Colonic mucosa (tissue), 4 donors: ENCODE measurements around the gene SH3GL3. TPM values are rescaled to one million over a fixed set of nuclear protein-coding genes. Genes with fewer than 3 reads are reported as not detected.

ENCODE experiments used
- DNase-seq: peaks from one replicate; pipeline ENCODE4 v3.0.0-alpha.2; 2020
- H3K27ac ChIP-seq: fragments of 200-600 bp; one replicate; pipeline ENCODE4 v1.8.0; 2021
- H3K27me3 ChIP-seq: fragments of 200-600 bp; one replicate; pipeline ENCODE4 v1.8.0; 2021
- H3K36me3 ChIP-seq: fragments of 200-600 bp; one replicate; pipeline ENCODE4 v1.8.0; 2021
- H3K4me1 ChIP-seq: fragments of 200-600 bp; one replicate; pipeline ENCODE4 v1.8.0; 2021; ENCODE audit warnings: mild to moderate bottlenecking
- H3K4me3 ChIP-seq: fragments of 200-600 bp; one replicate; pipeline ENCODE4 v1.8.0; 2021
- H3K9ac ChIP-seq, 2 donors: one replicate each; pipeline ENCODE4 v1.7.0; 2013; ENCODE audit warnings: control low read depth in 2 of 2, low read depth in 2 of 2, low read length in 2 of 2
- H3K9me3 ChIP-seq: fragments of 200-600 bp; one replicate; pipeline ENCODE4 v1.8.0; 2021
- CTCF ChIP-seq: fragments of 200-600 bp; IDR thresholded peaks from one replicate; pipeline ENCODE4 v1.8.0; 2022; ENCODE audit warnings: antibody characterized with exemption, mild to moderate bottlenecking
- intact Hi-C: fragments of 100-400 bp; cut with DNase I; formaldehyde crosslinking; loops from one replicate; pipeline ENCODE4 v1.14.1; 2022
- total RNA-seq, 2 donors: library from RNA; stranded (reverse); fragmentation: NEBNext Ultra II Directional in 1 of 2; extraction: Animal tissue kit (Norgen Biotek cat#: 25700) in 1 of 2; gene quantifications; one replicate each; pipeline ENCODE4 v1.2.1, GENCODE V29; 2021
- donor health status: healthy.
- donor health status: DM: no; HTN: no; CAD: no.
- donor health status: DM: no; HTN: no; CAD: no.

The SH3GL3 gene
- total RNA-seq, 2 donors from 2014 or later: not detected

GRCh38 chr15:83446417-83446816 is 724 bp upstream of the SH3GL3 start:
- DNase-seq: no peak
- Histone ChIP-seq H3K9me3 (no peaks in the 10 kb centered on the region), H3K27me3 (peaks cover 9% of the 10 kb centered on the region), H3K36me3 (no peaks in the 10 kb centered on the region), H3K4me1 (peaks cover 5% of the 10 kb centered on the region), H3K4me3 (no peak overlapping the region), H3K9ac (no peak overlapping the region), H3K27ac (no peak overlapping the region)
- intact Hi-C loops: no loop called here
- no peak for TF ChIP-seq CTCF

GRCh38 chr15:83449250-83449671 is 2.1 kb downstream of the SH3GL3 start:
- H3K27me3 ChIP-seq: peaks cover 9% of the 10 kb centered on the region
- H3K27ac ChIP-seq: no peak overlapping the region
- H3K4me1 ChIP-seq: peaks cover 5% of the 10 kb centered on the region
- DNase-seq: no peak
- intact Hi-C loops: no loop called here
- no peak overlapping the region for H3K4me3 ChIP-seq
- H3K9ac ChIP-seq: no peak overlapping the region
- no peaks in the 10 kb centered on the region for H3K9me3 ChIP-seq
- no peak for TF ChIP-seq CTCF
- no peaks in the 10 kb centered on the region for H3K36me3 ChIP-seq

GRCh38 chr15:83449937-83450506 is 2.9 kb downstream of the SH3GL3 start:
- Histone ChIP-seq H3K9me3 (no peaks in the 10 kb centered on the region), H3K27me3 (peaks cover 9% of the 10 kb centered on the region), H3K4me1 (peaks cover 5% of the 10 kb centered on the region), H3K27ac (no peak overlapping the region), H3K9ac (no peak overlapping the region), H3K4me3 (no peak overlapping the region), H3K36me3 (no peaks in the 10 kb centered on the region)
- intact Hi-C loops: no loop called here
- TF ChIP-seq CTCF: no peak
- DNase-seq: no peak

- Histone ChIP-seq H3K36me3 (no peaks in the 10 kb centered on the region), H3K9me3 (no peaks in the 10 kb centered on the region), H3K27me3 (no peaks in the 10 kb centered on the region), H3K9ac (no peak overlapping the region), H3K4me3 (no peak overlapping the region), H3K4me1 (no peaks in the 10 kb centered on the region), H3K27ac (no peak overlapping the region)
- intact Hi-C loops: no loop called here
- DNase-seq: no peak
- no peak for TF ChIP-seq CTCF
Measured at GRCh38 chr15:83457149-83457548, 10.0 kb downstream of the SH3GL3 start.

GRCh38 chr15:83458381-83458780 is 11.2 kb downstream of the SH3GL3 start:
- Histone ChIP-seq H3K9ac (no peak overlapping the region), H3K36me3 (no peaks in the 10 kb centered on the region), H3K9me3 (no peaks in the 10 kb centered on the region), H3K4me3 (no peak overlapping the region), H3K4me1 (no peaks in the 10 kb centered on the region), H3K27me3 (no peaks in the 10 kb centered on the region), H3K27ac (no peak overlapping the region)
- no peak for TF ChIP-seq CTCF
- intact Hi-C loops: no loop called here
- no peak for DNase-seq
